ENCODE results near the gene PYROXD2.
"Not testable (repeated sequence)": the region's sequence is repeated elsewhere in the genome, so short reads cannot be mapped to it uniquely, and the experiment has no call there.

The PYROXD2 gene

DNA sequence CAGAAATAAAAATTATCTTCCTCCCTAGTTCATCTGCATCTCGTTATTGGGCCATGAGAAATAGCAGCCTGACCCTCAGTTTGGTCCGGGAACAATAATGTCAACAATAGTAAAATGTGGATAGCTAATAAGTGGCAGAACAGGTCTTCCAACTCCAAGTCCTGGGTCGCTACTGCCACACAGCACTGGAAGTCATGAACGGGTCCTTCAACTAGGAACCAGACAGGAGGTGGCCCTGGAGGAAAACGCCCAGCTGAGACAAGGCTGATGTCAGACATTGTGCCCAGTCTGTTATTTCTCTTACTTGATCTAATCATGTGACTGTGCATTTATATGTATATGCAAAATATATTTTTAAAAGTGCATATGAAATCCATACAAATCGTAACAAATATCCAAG lies 51.8 kb downstream of the PYROXD2 start:
- DNase-seq = no peak

DNA sequence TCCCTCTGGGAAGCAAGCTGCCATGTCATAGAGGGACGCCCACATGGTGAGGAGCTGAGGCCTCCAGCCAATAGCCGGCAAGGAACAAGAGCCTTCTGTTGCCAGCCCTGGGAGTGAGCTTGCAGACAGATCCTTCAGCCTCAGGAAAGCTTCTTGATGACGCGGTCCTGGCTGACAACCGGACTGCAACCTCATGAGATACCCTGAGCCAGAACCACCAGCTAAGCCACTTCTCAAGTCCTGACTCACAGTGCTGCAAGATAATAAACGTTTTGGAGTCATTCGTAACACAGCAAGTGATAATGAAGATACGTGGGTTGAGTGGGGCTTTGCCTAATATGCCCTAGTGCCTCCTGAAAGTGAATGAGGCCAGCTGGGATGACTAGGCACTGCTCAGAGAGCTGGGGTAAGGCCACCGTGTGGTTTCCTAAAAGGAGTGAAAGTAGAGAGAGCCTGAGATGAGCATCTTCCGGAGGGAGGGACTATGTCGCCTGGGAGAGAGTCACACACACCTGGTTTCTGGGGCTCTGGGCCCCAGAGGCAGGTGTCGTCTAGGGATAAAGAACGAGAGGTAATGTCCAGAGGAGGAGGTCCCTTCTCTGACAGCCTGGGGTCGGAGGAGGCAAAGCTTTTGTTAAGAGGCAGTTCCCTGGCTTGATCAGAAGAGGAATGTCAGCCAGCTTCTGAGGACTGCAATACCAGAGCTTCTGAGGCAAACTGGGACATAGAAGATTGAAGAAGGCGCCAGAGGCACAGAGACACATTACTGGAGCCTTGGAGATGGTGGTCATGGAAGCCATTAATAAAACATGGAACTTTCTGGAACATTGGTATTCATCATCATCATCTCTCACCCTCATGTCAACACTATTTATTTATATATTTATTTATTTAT lies 53.6 kb downstream of the PYROXD2 start:
- peak; percentile 36 for DNase-seq

DNA sequence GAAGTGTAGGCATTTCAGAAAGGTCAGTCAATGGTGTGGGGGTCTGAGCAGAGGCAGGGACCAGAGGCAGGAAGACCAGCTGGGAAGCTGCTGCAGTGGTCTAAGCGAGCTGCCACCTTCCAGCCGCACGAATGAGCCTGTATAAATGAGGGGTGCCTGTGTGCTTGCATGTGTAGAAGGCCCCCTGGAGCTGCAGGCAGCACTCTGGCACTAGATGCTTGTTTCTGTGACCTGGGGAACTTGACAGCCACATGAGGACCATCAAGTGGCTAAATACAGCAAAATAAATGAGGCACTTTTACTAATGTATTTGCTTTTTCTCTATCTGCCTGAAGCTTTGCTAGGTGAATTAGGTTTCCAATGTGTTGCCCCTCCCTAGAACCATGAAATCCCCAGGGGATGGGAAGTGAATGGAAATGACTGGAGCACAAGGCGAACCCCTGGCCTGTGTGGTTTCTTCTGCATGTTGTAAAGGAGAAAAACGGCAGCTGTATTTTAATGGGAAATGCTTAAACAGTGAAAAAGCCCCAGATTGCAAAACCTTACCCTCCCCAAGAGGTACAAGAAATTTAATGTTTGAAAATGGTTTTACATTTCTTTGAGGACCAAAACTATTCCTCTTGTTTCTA lies 57.7 kb downstream of the PYROXD2 start:
- no peak for DNase-seq

DNA sequence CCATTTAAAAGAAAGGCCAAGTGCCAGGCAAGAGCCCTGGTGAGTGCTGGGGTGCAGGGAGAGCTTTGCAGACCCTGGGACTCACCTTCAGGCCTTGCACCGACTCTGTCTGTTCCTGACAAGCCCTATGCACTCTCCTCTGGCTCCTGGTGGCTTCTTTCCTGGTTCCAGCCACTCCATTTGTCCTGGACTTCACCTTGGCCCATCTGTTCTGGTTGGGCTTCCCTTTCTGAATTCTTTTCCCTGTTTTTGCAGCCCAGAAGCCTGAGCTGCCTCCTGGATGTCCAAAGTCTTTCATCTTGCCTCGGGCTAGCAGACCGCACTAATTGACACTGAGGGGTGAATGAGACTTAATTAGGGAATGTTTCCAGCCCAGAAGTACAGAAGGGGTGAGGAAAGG lies 60.5 kb downstream of the PYROXD2 start:
- DNase-seq = no peak

DNA sequence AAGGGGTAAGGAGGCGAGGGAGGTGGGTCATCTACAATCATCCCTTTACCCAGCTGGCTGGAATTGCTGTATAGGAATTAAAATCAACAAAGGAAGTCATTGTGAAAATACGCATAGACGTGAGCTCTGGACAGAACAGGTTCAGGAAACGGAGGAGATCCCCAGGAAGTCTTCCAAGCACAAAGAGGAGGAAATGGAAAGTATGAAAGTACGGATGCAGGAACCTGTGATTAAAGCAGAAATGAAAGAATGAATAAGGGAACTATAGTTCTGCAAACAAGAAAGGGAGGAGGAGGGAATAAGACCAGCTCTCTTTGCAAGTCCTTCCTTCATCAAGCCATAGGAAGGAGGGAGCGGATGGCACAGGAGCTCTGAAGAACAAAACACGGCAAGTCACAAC lies 61.8 kb downstream of the PYROXD2 start:
- no peak for DNase-seq

DNA sequence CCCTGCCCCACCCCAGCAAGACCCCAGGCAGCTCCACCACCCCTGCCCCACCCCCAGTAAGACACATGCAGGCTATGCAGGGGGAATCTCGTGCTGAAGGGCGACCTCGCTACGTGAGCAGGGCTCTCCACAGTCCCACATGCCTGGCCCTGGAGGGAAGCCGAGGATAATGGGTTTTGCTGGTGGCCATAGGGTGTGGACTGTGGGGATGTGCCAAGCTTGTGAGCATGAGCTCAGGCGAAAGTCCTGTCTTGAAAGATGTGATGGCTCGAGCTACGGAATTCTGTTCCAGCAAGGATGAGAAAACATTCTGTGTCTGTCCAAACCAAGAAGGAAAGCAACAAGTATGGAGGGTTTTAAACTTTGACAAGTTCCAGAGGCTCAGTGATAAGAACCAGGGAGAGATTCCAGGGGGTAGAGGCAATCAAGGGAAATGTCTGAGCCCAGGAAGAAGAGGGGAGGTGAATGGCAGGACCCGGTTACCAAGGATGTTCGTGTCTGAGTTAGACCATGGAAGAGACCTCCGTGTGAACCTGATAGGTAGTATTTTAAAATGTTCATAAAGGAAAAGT lies 63.1 kb downstream of the PYROXD2 start:
- DNase-seq = no peak

DNA sequence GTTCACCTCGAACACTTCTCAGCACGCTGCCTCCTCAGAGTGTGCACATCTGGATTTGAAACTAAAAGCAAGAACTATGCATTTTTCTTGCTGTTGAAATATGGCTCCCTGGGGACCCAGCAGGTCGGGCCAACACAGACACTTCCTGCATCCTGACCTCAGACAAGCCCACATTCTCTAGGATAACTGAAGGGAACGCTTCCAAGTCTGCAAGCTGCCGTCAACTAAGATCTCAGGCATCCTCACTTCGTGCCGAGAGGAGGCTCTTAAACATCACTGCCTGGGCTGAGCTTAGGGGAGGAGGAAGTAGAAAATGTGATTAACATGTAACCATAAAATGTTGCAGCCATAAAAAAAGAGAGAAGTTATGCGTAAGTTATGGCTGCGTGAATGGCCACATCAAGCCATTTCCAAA lies 65.5 kb downstream of the PYROXD2 start:
- DNase-seq = no peak

DNA sequence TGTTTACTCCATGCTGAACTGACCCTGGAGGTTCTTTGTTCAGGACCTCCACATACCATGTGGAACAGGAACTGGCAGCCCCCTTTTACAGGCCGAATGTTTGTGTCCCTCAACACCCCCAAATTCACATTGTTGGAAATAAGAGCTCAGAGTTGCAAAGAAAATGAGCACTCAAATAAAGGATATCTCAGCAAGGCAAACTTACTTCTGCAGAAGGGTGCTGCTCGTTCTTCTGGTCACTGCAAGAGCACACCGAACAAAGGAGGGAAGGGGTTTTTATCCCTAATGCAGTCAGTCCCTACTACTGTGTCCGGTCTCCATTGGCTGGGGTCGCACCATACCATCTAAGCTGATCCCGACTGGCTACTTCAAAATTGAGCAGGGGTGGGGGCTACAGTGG lies 68.1 kb downstream of the PYROXD2 start:
- DNase-seq = no peak

DNA sequence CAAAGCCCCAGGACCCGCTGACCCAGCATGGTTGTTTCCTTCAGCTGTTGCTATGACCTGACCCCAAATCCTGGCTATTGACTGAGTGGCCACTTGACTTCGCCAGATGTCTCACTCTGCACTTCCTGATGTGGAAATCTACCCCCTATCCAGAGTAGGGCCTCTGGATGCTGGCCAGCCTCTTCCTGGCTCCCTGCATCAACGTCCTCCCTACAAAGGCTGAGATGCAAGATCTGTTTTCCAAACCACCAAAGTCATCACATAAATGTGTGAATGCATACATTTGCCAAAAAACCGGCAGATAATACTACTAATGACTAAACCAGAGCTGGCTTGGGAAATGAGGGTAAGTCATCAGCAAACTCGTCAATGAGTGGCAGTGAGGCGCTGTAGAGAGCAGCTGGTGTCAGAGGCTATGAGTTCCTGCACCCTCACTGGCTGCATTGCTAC lies 70.4 kb downstream of the PYROXD2 start:
- DNase-seq = no peak

DNA sequence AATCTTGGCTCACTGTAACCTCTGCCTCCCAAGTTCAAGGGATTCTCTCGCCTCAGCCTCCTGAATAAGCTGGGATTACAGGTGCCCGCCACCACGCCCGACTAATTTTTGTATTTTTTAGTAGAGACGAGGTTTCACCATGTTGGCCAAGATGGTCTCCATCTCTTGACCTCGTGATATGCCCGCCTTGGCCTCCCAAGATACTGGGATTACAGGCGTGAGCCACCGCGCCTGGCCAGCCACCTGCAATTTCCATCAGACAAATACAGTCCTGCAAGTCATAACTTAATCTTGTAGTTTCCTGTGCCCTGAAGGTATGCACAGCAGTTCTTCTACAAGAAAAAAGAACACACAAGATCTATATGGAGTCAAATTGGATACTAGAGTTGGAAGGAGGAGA lies 73.3 kb downstream of the PYROXD2 start:
- not testable (repeated sequence) for DNase-seq

DNA sequence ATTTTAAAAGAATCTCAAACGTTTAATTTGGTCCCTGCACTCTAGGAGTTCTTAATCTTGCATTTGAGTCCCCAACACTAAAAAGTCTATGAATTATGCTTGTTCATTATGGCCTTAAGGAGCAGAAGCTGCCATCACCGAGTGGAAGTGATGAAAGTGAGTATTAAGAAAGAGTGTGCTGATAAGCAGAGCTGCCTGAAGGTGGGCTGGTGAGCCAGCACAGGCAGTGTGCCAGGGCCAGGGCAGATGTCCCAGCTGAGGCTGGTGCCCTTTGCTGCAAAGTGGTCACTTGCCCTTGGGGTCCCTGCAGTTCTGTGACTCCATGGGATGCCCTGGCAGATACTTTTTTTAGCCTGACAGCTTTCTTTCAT lies 74.1 kb downstream of the PYROXD2 start:
- DNase-seq = no peak

DNA sequence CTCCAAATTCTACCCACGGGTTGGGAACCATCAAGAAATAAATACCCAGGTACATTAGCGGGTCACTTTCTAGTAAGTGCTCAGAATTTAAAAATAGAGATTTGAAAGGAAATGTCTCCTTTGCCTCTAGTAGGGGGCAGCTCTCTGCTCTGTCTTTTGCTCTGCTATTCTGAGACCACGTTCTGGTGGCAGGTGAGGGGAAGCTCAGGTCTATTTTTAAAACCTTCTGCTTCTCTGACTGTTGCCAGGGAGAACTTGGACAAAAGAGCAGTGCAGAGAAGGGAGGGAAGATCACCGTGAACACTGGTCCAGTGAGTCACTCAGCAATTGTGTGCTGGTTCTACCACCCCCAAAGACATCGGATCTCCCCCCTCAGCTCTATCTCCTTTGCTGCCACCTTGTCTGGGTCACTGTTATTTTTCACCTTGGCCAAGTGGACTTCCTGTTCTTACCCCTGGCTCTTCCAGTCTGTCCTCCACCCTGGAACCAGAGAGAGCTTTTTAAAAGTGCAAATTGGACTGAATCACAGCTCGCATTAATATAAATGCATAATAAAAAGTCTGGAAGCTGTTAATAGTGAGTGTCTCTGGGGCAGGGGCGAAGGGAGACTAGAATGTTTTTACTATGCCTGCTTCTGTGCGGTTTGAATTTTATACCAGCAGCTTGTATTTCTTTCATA lies 74.6 kb downstream of the PYROXD2 start:
- DNase-seq = no peak

DNA sequence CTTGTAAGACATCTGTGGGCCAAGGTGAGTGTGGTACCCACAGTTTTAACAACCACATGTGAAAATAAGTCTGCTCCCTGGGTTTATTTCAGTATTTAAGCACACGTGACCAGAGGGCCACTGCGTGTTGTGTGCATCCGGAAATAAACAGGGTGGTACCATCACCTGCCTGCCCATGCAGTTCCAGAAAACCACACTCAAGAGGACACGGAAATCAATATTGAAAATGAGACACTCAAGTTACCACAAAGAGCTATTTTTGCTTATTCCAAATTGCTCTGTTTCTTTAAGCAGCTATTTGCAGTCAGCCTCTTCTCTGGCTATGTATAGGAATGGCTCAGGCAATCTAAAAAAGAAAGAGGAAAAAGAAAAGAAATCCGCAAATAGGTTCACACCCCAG lies 75.2 kb downstream of the PYROXD2 start:
- DNase-seq = no peak

DNA sequence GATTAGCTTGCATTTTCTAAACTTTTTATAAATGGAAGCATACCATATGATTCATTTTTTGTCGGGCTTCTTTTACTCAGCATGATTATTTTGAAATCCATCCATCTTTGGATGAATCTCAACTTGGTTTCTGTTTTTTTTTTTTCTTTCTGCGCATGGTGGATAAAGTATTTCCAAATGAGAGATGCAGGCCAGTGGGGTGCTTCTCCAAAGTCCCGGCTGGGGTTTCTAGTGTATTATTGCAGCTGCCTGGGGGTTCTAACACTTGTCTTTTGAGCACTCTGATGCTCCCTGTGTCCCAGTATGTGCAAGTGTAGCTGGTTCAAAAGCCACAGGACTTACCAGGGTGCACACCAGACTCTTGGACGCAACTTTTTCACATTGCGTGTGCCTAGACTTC lies 76.1 kb downstream of the PYROXD2 start:
- DNase-seq = no peak

DNA sequence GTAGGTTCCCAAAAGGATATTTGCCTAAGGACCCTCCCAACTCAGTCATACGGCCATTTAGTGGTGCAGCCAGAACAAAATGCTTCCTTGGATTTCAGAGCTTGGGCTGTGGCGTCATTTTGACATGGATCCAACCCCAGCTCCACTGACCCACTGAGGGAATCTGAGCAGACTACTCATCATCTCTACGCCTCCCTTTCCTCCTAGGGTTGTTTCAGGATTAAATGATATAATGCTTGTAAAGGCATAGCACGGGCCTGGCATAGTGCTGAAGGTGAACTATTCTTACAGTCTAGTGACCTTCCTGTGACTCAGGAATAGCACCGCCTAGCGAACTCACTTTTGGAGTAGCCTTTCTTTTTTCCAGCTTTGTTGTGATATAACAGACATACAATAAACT lies 76.7 kb downstream of the PYROXD2 start:
- DNase-seq = no peak

DNA sequence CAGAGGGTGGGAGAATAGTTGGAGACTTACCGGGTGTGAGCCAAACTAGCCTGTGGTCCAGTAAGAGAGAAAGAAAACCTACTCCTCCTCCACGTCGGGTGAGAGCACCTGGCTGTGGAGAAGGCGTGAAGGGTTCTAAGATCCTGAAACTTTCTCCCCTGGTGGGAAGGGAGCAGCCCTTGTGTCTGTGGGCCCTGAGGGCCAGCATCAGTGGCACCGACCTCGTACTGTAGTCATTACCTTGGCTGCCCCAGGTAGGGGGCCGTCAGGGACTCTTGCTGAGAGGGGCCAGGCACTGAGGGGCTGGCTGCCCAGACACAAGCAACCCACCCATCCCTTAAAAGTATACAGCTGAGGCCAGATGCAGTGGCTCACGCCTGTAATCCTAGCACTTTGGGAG lies 77.5 kb downstream of the PYROXD2 start:
- DNase-seq = no peak
